Vagina (tissue), 2 donors: ENCODE data around the gene CDIP1.

Source experiments
- CTCF ChIP-seq, 3 experiments: fragments of 450-650 bp in 2 of 3; fragments of 200-600 bp in 1 of 3; sonication (generic) in 1 of 3; IDR thresholded peaks; one replicate each; pipeline ENCODE4 v1.5.1; 2017 to 2019; ENCODE audit warnings: antibody characterized with exemption in 3 of 3, mild to moderate bottlenecking in 2 of 3, moderate library complexity in 2 of 3
- POLR2A ChIP-seq, 2 donors: fragments of 450-650 bp; IDR thresholded peaks; one replicate each; pipeline ENCODE4 v1.6.1; 2017; ENCODE audit warnings: antibody characterized with exemption in 2 of 2, mild to moderate bottlenecking in 2 of 2, moderate library complexity in 2 of 2
- POLR2AphosphoS5 ChIP-seq, 2 donors: sonication (generic); formaldehyde crosslinking; IDR thresholded peaks; one replicate each; pipeline ENCODE4 v1.9.0; 2017; ENCODE audit warnings: antibody characterized with exemption in 2 of 2, mild to moderate bottlenecking in 2 of 2, low read depth in 1 of 2; ENCODE audit not compliant: insufficient read depth in 1 of 2

GRCh38 chr16:4515611-4516233 is 22.9 kb downstream of the CDIP1 start:
- TF ChIP-seq CTCF (IDR thresholded peaks at IDR 0.05), result no peak
- TF ChIP-seq POLR2A (IDR thresholded peaks at IDR 0.05), result no peak
- TF ChIP-seq POLR2AphosphoS5 (IDR thresholded peaks at IDR 0.05; ENCODE audit: insufficient read depth in 1 of 2, low read depth in 1 of 2), result no peak
